SH-SY5Y (cell line): ENCODE data around the gene IPO9.

Experiments
- GATA2 ChIP-seq: IDR thresholded peaks from 2 replicates; pipeline ENCODE4 v1.6.1; 2011; ENCODE audit warnings: mild to moderate bottlenecking, low read depth, low read length
- GATA3 ChIP-seq: IDR thresholded peaks from 2 replicates; pipeline ENCODE4 v1.6.1; 2011; ENCODE audit warnings: low read depth, mild to moderate bottlenecking, low read length, moderate library complexity

DNA sequence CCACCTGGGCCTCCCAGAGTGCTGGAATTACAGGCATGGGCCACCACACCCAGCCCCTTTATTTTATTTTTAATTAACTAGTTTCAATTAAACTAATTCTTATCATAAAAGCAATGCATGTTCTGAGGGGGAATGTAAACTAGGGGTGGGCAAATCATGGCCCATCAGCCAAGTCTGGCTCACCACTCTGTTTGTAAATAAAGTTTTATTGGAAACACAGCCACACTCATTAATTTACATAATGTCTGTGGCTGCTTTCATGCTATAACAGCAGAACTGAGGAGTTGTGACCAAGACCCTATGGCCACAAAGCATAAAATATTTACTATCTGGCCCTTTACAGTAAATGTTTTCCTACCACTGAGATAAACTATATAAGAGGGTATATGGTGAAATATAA is 28.7 kb upstream of the IPO9 start:
- TF ChIP-seq GATA3 (no peak), GATA2 (no peak)
